NB4 (cell line): ENCODE data around the gene PDCL3.

Experiments used
- DNase-seq: peaks from one replicate; pipeline ENCODE4 v3.0.0; 2010; ENCODE audit warnings: low read depth
- H3K4me3 ChIP-seq: one replicate; pipeline ENCODE4 v1.5.1; 2011; ENCODE audit warnings: mild to moderate bottlenecking, low read depth, low read length, moderate library complexity
- CTCF ChIP-seq: IDR thresholded peaks from one replicate; pipeline ENCODE4 v1.5.1; 2012; ENCODE audit warnings: low read depth, low read length
- MYC ChIP-seq: IDR thresholded peaks from 2 replicates; pipeline ENCODE4 v1.6.1; 2011; ENCODE audit warnings: low read depth, low read length
- POLR2A ChIP-seq: IDR thresholded peaks from 2 replicates; pipeline ENCODE4 v1.6.1; 2011; ENCODE audit warnings: mild to moderate bottlenecking; ENCODE audit not compliant: insufficient read length; ENCODE audit errors: extremely low read depth
- TF ChIP-seq, protein P1 (sequence below): IDR thresholded peaks from 2 replicates; pipeline ENCODE4 v1.6.1; 2011; ENCODE audit warnings: low read depth, low read length

PDCL3 gene

DNA sequence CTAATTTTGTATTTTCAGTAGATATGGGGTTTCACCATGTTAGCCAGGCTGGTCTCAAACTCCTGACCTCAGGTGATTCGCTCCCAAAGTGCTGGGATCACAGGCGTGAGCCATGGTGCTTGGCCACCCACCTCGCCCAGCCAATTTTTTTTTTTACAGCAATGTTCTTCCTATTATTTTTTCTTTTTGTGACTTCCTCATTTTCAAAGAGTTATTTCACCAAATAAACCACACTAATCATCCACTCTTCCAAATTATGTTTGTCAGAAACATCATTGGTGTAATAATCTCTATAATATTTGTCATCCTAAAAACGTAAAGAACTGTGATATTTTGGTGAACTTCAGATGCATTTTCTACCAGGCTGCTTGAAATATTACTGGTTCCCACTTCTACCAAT lies 16.3 kb upstream of the PDCL3 start:
- H3K4me3 ChIP-seq: no peak overlapping the region
- TF ChIP-seq CTCF: no peak
- no peak for TF ChIP-seq POLR2A
- TF ChIP-seq, protein P1, sequence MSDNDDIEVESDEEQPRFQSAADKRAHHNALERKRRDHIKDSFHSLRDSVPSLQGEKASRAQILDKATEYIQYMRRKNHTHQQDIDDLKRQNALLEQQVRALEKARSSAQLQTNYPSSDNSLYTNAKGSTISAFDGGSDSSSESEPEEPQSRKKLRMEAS: no peak
- TF ChIP-seq MYC: no peak
- no peak for DNase-seq

DNA sequence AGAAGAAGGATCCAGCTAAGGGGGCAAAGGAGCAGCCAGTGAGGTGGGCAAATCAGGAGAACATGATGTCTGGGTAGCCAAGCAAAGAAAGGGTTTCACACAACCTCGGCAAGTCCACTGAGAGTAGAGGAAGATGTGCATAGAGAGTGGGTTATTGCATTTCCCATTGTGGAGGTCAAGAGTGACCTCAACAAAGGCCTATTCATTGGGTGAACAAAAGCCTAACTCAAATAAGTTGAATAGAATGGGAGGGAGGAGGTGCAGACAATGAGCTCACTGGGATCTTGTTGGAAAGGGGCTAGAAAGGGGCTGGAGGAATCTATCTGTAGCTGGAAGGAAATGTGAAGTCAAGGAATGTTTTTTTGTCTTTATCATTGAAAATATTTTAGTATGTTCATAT lies 14.0 kb upstream of the PDCL3 start:
- H3K4me3 ChIP-seq: no peak overlapping the region
- no peak for TF ChIP-seq MYC
- no peak for TF ChIP-seq POLR2A
- no peak for TF ChIP-seq CTCF
- TF ChIP-seq, protein P1: no peak
- no peak for DNase-seq

DNA sequence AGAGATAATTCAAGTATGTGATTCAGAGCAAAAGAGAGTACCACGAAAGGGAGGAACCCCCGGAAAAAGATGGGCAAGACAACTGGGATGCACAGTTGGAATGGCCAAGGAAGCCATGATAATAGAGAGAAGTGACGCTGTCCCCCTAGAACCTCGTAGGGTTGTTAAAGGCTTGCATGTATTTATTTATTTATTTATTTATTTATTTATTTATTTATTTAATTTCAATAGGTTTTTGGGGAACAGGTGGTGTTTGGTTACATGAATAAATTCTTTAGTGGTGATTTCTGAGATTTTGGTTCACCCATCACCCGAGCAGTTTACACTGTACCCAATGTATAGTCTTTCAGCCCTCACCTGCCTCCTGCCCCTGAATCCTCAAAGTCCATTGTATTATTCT lies 11.5 kb upstream of the PDCL3 start:
- TF ChIP-seq POLR2A (no peak), MYC (no peak), CTCF (no peak)
- TF ChIP-seq, protein P1: no peak
- DNase-seq: no peak
- H3K4me3 ChIP-seq: no peak overlapping the region

GRCh38 chr2:100554798-100555407 lies 7.9 kb upstream of the PDCL3 start:
- TF ChIP-seq MYC (no peak), CTCF (no peak), POLR2A (no peak)
- TF ChIP-seq, protein P1: no peak
- no peak overlapping the region for H3K4me3 ChIP-seq
- DNase-seq: peak; percentile 70

- H3K4me3 ChIP-seq: no peak overlapping the region
- TF ChIP-seq POLR2A (no peak), MYC (no peak), CTCF (no peak)
- TF ChIP-seq, protein P1: no peak
- DNase-seq: no peak
Measured at GRCh38 chr2:100556746-100557145, 6.0 kb upstream of the PDCL3 start.
